AG09309 (cell line): ENCODE data around the gene TCF4.

ENCODE experiments used
- DNase-seq: peaks from one replicate; pipeline ENCODE4 v3.0.0-alpha.2; 2010; ENCODE audit warnings: low read depth
- H3K4me3 ChIP-seq: 2 replicates; pipeline ENCODE4 v1.5.1; 2011; ENCODE audit warnings: mild to moderate bottlenecking, low read depth, low read length, moderate library complexity; ENCODE audit not compliant: control insufficient read depth
- CTCF ChIP-seq: IDR thresholded peaks from 2 replicates; pipeline ENCODE4 v1.5.1; 2011; ENCODE audit warnings: mild to moderate bottlenecking, low read depth, low read length, inconsistent platforms; ENCODE audit not compliant: insufficient read depth, control insufficient read depth; ENCODE audit errors: missing control alignments

The TCF4 gene

GRCh38 chr18:55415258-55415871 lies 172.6 kb downstream of the TCF4 start:
- no peak for DNase-seq
- TF ChIP-seq CTCF, result peak; percentile 89
- no peak overlapping the region for H3K4me3 ChIP-seq

- TF ChIP-seq CTCF, result no peak
- H3K4me3 ChIP-seq, result no peak overlapping the region
- no peak for DNase-seq
Observed at GRCh38 chr18:55414475-55414874, 173.5 kb downstream of the TCF4 start.

- TF ChIP-seq CTCF, result no peak
- H3K4me3 ChIP-seq, result no peak overlapping the region
- no peak for DNase-seq
Observed at GRCh38 chr18:55413474-55413873, 174.5 kb downstream of the TCF4 start.

GRCh38 chr18:55407774-55408535 lies 180.0 kb downstream of the TCF4 start:
- no peak overlapping the region for H3K4me3 ChIP-seq
- TF ChIP-seq CTCF, result no peak
- no peak for DNase-seq

GRCh38 chr18:55407191-55407590 lies 180.8 kb downstream of the TCF4 start:
- no peak for DNase-seq
- H3K4me3 ChIP-seq, result no peak overlapping the region
- no peak for TF ChIP-seq CTCF

- H3K4me3 ChIP-seq, result peak overlapping the region; percentile 40
- no peak for TF ChIP-seq CTCF
- DNase-seq, result no peak
Observed at GRCh38 chr18:55406451-55406991, 181.5 kb downstream of the TCF4 start.
